SHP77 treated with DMSO at 0.1 percent for 48 hours (cell line): Measurements from ENCODE around the gene TRAF7.
A peak's percentile ranks its signal among the peaks of the same experiment; 100 is the strongest.

Experiments used
- DNase-seq: peaks from one replicate; lab custom pipeline; 2025; lab: John Stamatoyannopoulos, UW

TRAF7 gene

GRCh38 chr16:2181952-2182351, 26.4 kb downstream of the TRAF7 start:
- DNase-seq, result no peak

GRCh38 chr16:2183671-2184070, 28.1 kb downstream of the TRAF7 start:
- no peak for DNase-seq

GRCh38 chr16:2184346-2184745, 28.8 kb downstream of the TRAF7 start:
- no peak for DNase-seq

GRCh38 chr16:2184962-2185361, 29.4 kb downstream of the TRAF7 start:
- no peak for DNase-seq

- no peak for DNase-seq
Measured at GRCh38 chr16:2186064-2186463, 30.5 kb downstream of the TRAF7 start.

GRCh38 chr16:2186505-2186904, 30.9 kb downstream of the TRAF7 start:
- no peak for DNase-seq

- DNase-seq, result no peak
Measured at GRCh38 chr16:2187212-2187611, 31.6 kb downstream of the TRAF7 start.

- no peak for DNase-seq
Measured at GRCh38 chr16:2188395-2188794, 32.8 kb downstream of the TRAF7 start.

- DNase-seq, result no peak
Measured at GRCh38 chr16:2189252-2189893, 33.8 kb downstream of the TRAF7 start.

- DNase-seq, result no peak
Measured at GRCh38 chr16:2190002-2190658, 34.5 kb downstream of the TRAF7 start.

GRCh38 chr16:2190659-2191445, 35.3 kb downstream of the TRAF7 start:
- no peak for DNase-seq

- DNase-seq, result no peak
Measured at GRCh38 chr16:2191446-2191706, 35.8 kb downstream of the TRAF7 start.

- DNase-seq, result no peak
Measured at GRCh38 chr16:2194166-2194834, 38.7 kb downstream of the TRAF7 start.

GRCh38 chr16:2194852-2195321, 39.3 kb downstream of the TRAF7 start:
- DNase-seq, result peak; percentile 37

- DNase-seq, result no peak
Measured at GRCh38 chr16:2195322-2196161, 40.0 kb downstream of the TRAF7 start.

- no peak for DNase-seq
Measured at GRCh38 chr16:2196162-2196980, 40.8 kb downstream of the TRAF7 start, which contains the start of gene CASKIN1. Gene CASKIN1, minus strand, starts transcription at chr16:2196605. Its CDS starts 173 bp downstream, at chr16:2196432.

GRCh38 chr16:2196981-2197511, 41.5 kb downstream of the TRAF7 start:
- no peak for DNase-seq

- no peak for DNase-seq
Measured at GRCh38 chr16:2197765-2198164, 42.2 kb downstream of the TRAF7 start.

GRCh38 chr16:2198283-2198682, 42.7 kb downstream of the TRAF7 start:
- DNase-seq, result no peak

GRCh38 chr16:2199095-2199494, 43.5 kb downstream of the TRAF7 start:
- DNase-seq, result no peak
